Measurements from ENCODE around the gene HERPUD1.
"Not testable (repeated sequence)": the region's sequence is repeated elsewhere in the genome, so short reads cannot be mapped to it uniquely, and the experiment has no call there.

The HERPUD1 gene

GRCh38 chr16:56931892-56932720 is at the start of gene HERPUD1:
TSS of gene HERPUD1 (plus strand) at chr16:56932142. CDS start at chr16:56932245, 103 bp downstream.
- DNase-seq = peak; percentile 79 to 99 (median 97)

- no peak for DNase-seq
These were observed 48.4 kb upstream of the HERPUD1 start for GRCh38 chr16:56883586-56883985.

GRCh38 chr16:56884026-56884582 is 47.8 kb upstream of the HERPUD1 start:
- no peak for DNase-seq

- not testable (repeated sequence) for DNase-seq
These were observed 47.0 kb upstream of the HERPUD1 start for GRCh38 chr16:56884929-56885328.

GRCh38 chr16:56885446-56886162 is 46.3 kb upstream of the HERPUD1 start:
- DNase-seq = no peak

GRCh38 chr16:56886296-56886695 is 45.6 kb upstream of the HERPUD1 start:
- DNase-seq = no peak

GRCh38 chr16:56886826-56887225 is 45.1 kb upstream of the HERPUD1 start:
- no peak for DNase-seq

GRCh38 chr16:56888806-56889205 is 43.1 kb upstream of the HERPUD1 start:
- DNase-seq = no peak

- no peak for DNase-seq
These were observed 42.7 kb upstream of the HERPUD1 start for GRCh38 chr16:56889206-56889605.

GRCh38 chr16:56891685-56892084 is 40.3 kb upstream of the HERPUD1 start:
- no peak for DNase-seq

GRCh38 chr16:56892705-56893104 is 39.2 kb upstream of the HERPUD1 start:
- DNase-seq = no peak

- no peak for DNase-seq
These were observed 37.5 kb upstream of the HERPUD1 start for GRCh38 chr16:56894331-56894917.

GRCh38 chr16:56895813-56896212 is 36.1 kb upstream of the HERPUD1 start:
- no peak for DNase-seq

GRCh38 chr16:56896244-56896643 is 35.7 kb upstream of the HERPUD1 start:
- no peak for DNase-seq

- no peak for DNase-seq
These were observed 34.7 kb upstream of the HERPUD1 start for GRCh38 chr16:56897026-56897799.

- no peak for DNase-seq
These were observed 33.1 kb upstream of the HERPUD1 start for GRCh38 chr16:56898847-56899246.

GRCh38 chr16:56903866-56904265 is 28.1 kb upstream of the HERPUD1 start:
- DNase-seq = no peak

GRCh38 chr16:56907401-56907800 is 24.5 kb upstream of the HERPUD1 start:
- no peak for DNase-seq

GRCh38 chr16:56909527-56909979 is 22.4 kb upstream of the HERPUD1 start:
- no peak for DNase-seq

GRCh38 chr16:56910112-56910511 is 21.8 kb upstream of the HERPUD1 start:
- DNase-seq = no peak

GRCh38 chr16:56910654-56911539 is 21.0 kb upstream of the HERPUD1 start:
- DNase-seq = peak in 5 of 14 donors; percentile 14 to 30 (median 24)
